Neural progenitor cell (in vitro differentiated cells): ENCODE data around the gene TPD52L1.

Experiments used
- CTCF ChIP-seq: fragments of 200-600 bp; sonication (generic); IDR thresholded peaks from 2 replicates; pipeline ENCODE4 v1.5.1; 2017; ENCODE audit warnings: antibody characterized with exemption, mild to moderate bottlenecking
- EZH2 ChIP-seq: fragments of 200-600 bp; sonication (generic); IDR thresholded peaks from 2 replicates; pipeline ENCODE4 v1.6.1; 2017; ENCODE audit warnings: antibody characterized with exemption, mild to moderate bottlenecking, moderate library complexity
- EZH2phosphoT487 ChIP-seq: fragments of 200-600 bp; sonication (generic); IDR thresholded peaks from 2 replicates; pipeline ENCODE4 v1.6.1; 2017; ENCODE audit warnings: antibody characterized with exemption

GRCh38 chr6:125124049-125124669 is 29.4 kb upstream of the TPD52L1 start:
- TF ChIP-seq CTCF (no peak), EZH2 (no peak), EZH2phosphoT487 (no peak)
